Sigmoid colon (tissue), 7 donors: ENCODE data around the gene CHST8. TPM values are rescaled to one million over a fixed set of nuclear protein-coding genes. Genes with fewer than 3 reads are reported as not detected.

Experiments
- DNase-seq: peaks from one replicate; pipeline ENCODE4 v3.0.0-alpha.2; 2019
- H3K27ac ChIP-seq, 4 donors: fragments of 200-600 bp; sonication (generic); one replicate each; pipeline ENCODE4 v1.5.1; 2016 to 2019; ENCODE audit warnings: mild to moderate bottlenecking in 1 of 4
- H3K27me3 ChIP-seq, 3 donors: fragments of 200-600 bp; sonication (generic); one replicate each; pipeline ENCODE4 v1.5.1; 2019; ENCODE audit warnings: mild to moderate bottlenecking in 1 of 3
- H3K36me3 ChIP-seq, 4 donors: fragments of 200-600 bp; sonication (generic); one replicate each; pipeline ENCODE4 v1.5.1; 2016 to 2019
- H3K4me1 ChIP-seq, 4 donors: fragments of 200-600 bp; sonication (generic); one replicate each; pipeline ENCODE4 v1.5.1; 2017 to 2019
- H3K4me3 ChIP-seq, 4 donors: fragments of 200-600 bp; sonication (generic); one replicate each; pipeline ENCODE4 v1.5.1; 2017 to 2019; ENCODE audit warnings: mild to moderate bottlenecking in 2 of 4, moderate library complexity in 1 of 4
- H3K9me3 ChIP-seq, 4 donors: fragments of 200-600 bp in 3 of 4; sonication (generic) in 3 of 4; one replicate each; pipeline versions ENCODE4 v1.5.1 to v1.6.1; 2013 to 2019
- CTCF ChIP-seq, 4 experiments: fragments of 450-650 bp in 3 of 4; fragments of 200-600 bp in 1 of 4; IDR thresholded peaks; one replicate each; pipeline ENCODE4 v1.5.1; 2016 to 2019; ENCODE audit warnings: antibody characterized with exemption in 4 of 4, mild to moderate bottlenecking in 3 of 4, moderate library complexity in 2 of 4
- EP300 ChIP-seq, 4 donors: sonication (generic); formaldehyde crosslinking; IDR thresholded peaks; one replicate each; pipeline ENCODE4 v1.6.1; 2017; ENCODE audit warnings: antibody characterized with exemption in 4 of 4
- POLR2A ChIP-seq, 2 donors: fragments of 450-650 bp; IDR thresholded peaks; one replicate each; pipeline ENCODE4 v1.6.1; 2016; ENCODE audit warnings: antibody characterized with exemption in 2 of 2, mild to moderate bottlenecking in 2 of 2, moderate library complexity in 2 of 2
- POLR2AphosphoS5 ChIP-seq, 4 donors: sonication (generic); formaldehyde crosslinking; IDR thresholded peaks; one replicate each; pipeline ENCODE4 v1.6.1; 2017; ENCODE audit warnings: antibody characterized with exemption in 4 of 4
- WGBS, 2 donors: extraction: QIAGEN DNeasy Blood & Tissue Kit; methylation state at CpG; one replicate each; pipeline ENCODE4 v1.1.7; 2013; 5-methylcytosine and 5-hydroxymethylcytosine counted together
- intact Hi-C: fragments of 100-400 bp; cut with DNase I; formaldehyde crosslinking; loops from one replicate; pipeline ENCODE4 v1.15.1; 2023
- polyA plus RNA-seq, 3 donors: library from polyadenylated mRNA; stranded (reverse); fragments of 200-250 nt; gene quantifications; one replicate each; pipeline ENCODE4 v1.2.3, GENCODE V29; 2013
- total RNA-seq, 4 donors: library from RNA; depleted of rRNA; stranded (reverse); fragments of >200 nt; gene quantifications; one replicate each; pipeline ENCODE4 v1.1.0, GENCODE V29; 2016
- donor health status: healthy with polysubstance abuse.
- donor health status: Bipolar disorder and iron deficiency.
- donor health status: healthy.

The CHST8 gene, protein sequence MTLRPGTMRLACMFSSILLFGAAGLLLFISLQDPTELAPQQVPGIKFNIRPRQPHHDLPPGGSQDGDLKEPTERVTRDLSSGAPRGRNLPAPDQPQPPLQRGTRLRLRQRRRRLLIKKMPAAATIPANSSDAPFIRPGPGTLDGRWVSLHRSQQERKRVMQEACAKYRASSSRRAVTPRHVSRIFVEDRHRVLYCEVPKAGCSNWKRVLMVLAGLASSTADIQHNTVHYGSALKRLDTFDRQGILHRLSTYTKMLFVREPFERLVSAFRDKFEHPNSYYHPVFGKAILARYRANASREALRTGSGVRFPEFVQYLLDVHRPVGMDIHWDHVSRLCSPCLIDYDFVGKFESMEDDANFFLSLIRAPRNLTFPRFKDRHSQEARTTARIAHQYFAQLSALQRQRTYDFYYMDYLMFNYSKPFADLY
- total RNA-seq (under 1 TPM in 1 of 4 donors, not detected in 3; 0.36 TPM), polyA plus RNA-seq (under 1 TPM in 2 of 3 donors, not detected in 1; 0.35 to 0.60 TPM)

- no peaks in the 10 kb centered on the region for H3K36me3 ChIP-seq
- H3K27ac ChIP-seq, result no peak within 1 kb of the TSS
- H3K9me3 ChIP-seq, result no peaks in the 10 kb centered on the region
- DNase-seq, result no peak
- H3K4me1 ChIP-seq, result peaks cover 0 to 24% (median 16%) of the 10 kb centered on the region in 4 donors
- peaks cover 39 to 76% (median 53%) of the 10 kb centered on the region in 3 donors for H3K27me3 ChIP-seq
- 2% methylated on average over 96 of the region's 96 CpGs for WGBS, 2 donors
- H3K4me3 ChIP-seq, result peak within 1 kb of the TSS in 3 of 4 donors; percentile 33 to 48 (median 47)
- TF ChIP-seq CTCF (IDR thresholded peaks at IDR 0.05) (no peak), POLR2AphosphoS5 (IDR thresholded peaks at IDR 0.05) (peak in 3 of 4 donors; percentile 32 to 75 (median 60))
- intact Hi-C loops, result no loop called here
Observed at GRCh38 chr19:33621811-33622504, at the start of gene CHST8. CHST8 (plus strand) TSS chr19:33621953; CDS start chr19:33689262, 67,309 bp downstream.

DNA sequence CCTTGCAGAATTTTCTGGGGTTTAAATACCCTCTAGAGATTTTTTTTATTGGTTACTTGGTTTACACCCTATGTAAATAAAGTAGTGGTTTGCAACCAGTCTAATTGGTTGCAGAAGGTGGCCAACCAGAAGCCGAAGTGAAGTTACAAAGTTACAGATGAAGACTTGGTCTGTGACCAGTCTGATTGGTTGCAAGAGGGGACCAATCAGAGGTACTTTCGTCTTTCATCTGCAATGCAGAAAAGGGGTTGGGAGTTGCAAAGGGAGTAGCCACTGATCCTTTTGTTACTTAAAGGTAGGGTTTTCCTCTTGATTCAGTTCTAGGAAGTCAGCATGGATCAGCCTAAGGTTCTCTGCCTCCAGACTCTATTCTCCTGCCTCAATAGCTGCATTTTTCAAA is 48.8 kb upstream of the CHST8 start:
- WGBS, 2 donors, result 34 to 88% methylated on average over 2 of the region's 2 CpGs
- H3K27ac ChIP-seq, result no peak overlapping the region
- peaks cover 0 to 7% (median 5%) of the 10 kb centered on the region in 3 donors for H3K27me3 ChIP-seq
- H3K4me1 ChIP-seq, result no peaks in the 10 kb centered on the region
- no peak overlapping the region for H3K4me3 ChIP-seq
- peaks cover 0 to 11% (median 7%) of the 10 kb centered on the region in 4 donors for H3K9me3 ChIP-seq
- intact Hi-C loops, result no loop called here
- DNase-seq, result no peak
- H3K36me3 ChIP-seq, result no peaks in the 10 kb centered on the region
- TF ChIP-seq POLR2A (IDR thresholded peaks at IDR 0.05) (no peak), EP300 (IDR thresholded peaks at IDR 0.05) (no peak), POLR2AphosphoS5 (IDR thresholded peaks at IDR 0.05) (no peak), CTCF (IDR thresholded peaks at IDR 0.05) (no peak)

GRCh38 chr19:33574824-33575223 is 46.9 kb upstream of the CHST8 start:
- H3K9me3 ChIP-seq, result peaks cover 0 to 11% (median 7%) of the 10 kb centered on the region in 4 donors
- WGBS, 2 donors, result 86 to 90% methylated on average over 1 of the region's 1 CpG
- no peak for TF ChIP-seq POLR2A (IDR thresholded peaks at IDR 0.05)
- no peaks in the 10 kb centered on the region for H3K36me3 ChIP-seq
- no peak for DNase-seq
- no peak overlapping the region for H3K4me3 ChIP-seq
- H3K4me1 ChIP-seq, result no peaks in the 10 kb centered on the region
- intact Hi-C loops, result no loop called here
- no peak overlapping the region for H3K27ac ChIP-seq
- H3K27me3 ChIP-seq, result peaks cover 0 to 5% (median 0%) of the 10 kb centered on the region in 3 donors

DNA sequence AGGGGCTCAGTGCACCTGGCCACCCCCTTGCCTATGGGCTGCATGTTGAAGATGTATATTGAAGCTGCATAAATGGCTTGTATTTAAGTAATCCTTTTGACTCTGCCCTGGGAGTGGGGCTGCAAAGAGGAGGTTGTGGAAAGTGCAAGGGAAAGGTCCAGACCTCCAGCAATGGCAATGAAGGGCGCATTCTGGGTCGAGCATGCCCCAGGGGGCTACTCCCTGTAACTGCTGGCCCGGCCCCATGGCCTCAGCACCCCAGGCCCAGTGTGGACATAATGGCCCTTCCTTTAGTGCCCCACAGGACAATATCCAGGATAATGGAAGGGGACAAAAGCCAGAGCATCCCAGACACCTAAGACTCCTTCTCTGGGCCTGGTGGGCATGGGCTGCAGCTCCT is 43.1 kb upstream of the CHST8 start:
- H3K27me3 ChIP-seq, result peaks cover 0 to 5% (median 0%) of the 10 kb centered on the region in 3 donors

GRCh38 chr19:33580026-33580644 is 41.6 kb upstream of the CHST8 start:
- H3K4me1 ChIP-seq, result no peaks in the 10 kb centered on the region
- intact Hi-C loops, result no loop called here
- 31 to 50% methylated on average over 10 of the region's 10 CpGs for WGBS, 2 donors

More for the DNA sequence above, 43.1 kb upstream of the CHST8 start:
- Histone ChIP-seq H3K9me3 (peaks cover 0 to 11% (median 7%) of the 10 kb centered on the region in 4 donors), H3K36me3 (no peaks in the 10 kb centered on the region), H3K4me1 (no peaks in the 10 kb centered on the region), H3K4me3 (no peak overlapping the region), H3K27ac (no peak overlapping the region)
- TF ChIP-seq POLR2A (IDR thresholded peaks at IDR 0.05) (no peak), EP300 (IDR thresholded peaks at IDR 0.05) (no peak)
- 73 to 79% methylated on average over 3 of the region's 3 CpGs for WGBS, 2 donors
- no peak for DNase-seq
- intact Hi-C loops, result no loop called here

More at GRCh38 chr19:33580026-33580644, 41.6 kb upstream of the CHST8 start:
- H3K27ac ChIP-seq, result no peak overlapping the region
- DNase-seq, result no peak
- no peaks in the 10 kb centered on the region for H3K36me3 ChIP-seq
- H3K27me3 ChIP-seq, result no peaks in the 10 kb centered on the region
- TF ChIP-seq CTCF (IDR thresholded peaks at IDR 0.05) (no peak), POLR2AphosphoS5 (IDR thresholded peaks at IDR 0.05) (no peak), POLR2A (IDR thresholded peaks at IDR 0.05) (no peak), EP300 (IDR thresholded peaks at IDR 0.05) (no peak)
- no peak overlapping the region for H3K4me3 ChIP-seq
- peaks cover 0 to 2% (median 0%) of the 10 kb centered on the region in 4 donors for H3K9me3 ChIP-seq
